Left lung (tissue), 10 donors: ENCODE data around the gene TMSB4X. TPM values are rescaled to one million over a fixed set of nuclear protein-coding genes. Genes with fewer than 3 reads are reported as not detected.

Source experiments
- ATAC-seq: fragments of 200-7000 bp; cut with Tn5 transposase; one replicate; pipeline ENCODE4 v1.9.1; 2020; ENCODE audit warnings: moderate library complexity
- DNase-seq, 4 donors: peaks; one replicate each; pipeline ENCODE4 v3.0.0-alpha.2; 2013 to 2020
- H3K27ac ChIP-seq, 2 donors: fragments of 200-600 bp; sonication (generic) in 1 of 2; one replicate each; pipeline versions ENCODE4 v1.5.0 to v1.8.0; 2020 to 2021
- H3K27me3 ChIP-seq, 2 donors: fragments of 200-600 bp; sonication (generic) in 1 of 2; one replicate each; pipeline versions ENCODE4 v1.5.0 to v1.8.0; 2020 to 2021
- H3K36me3 ChIP-seq, 2 donors: fragments of 200-600 bp; sonication (generic) in 1 of 2; one replicate each; pipeline versions ENCODE4 v1.5.0 to v1.8.0; 2020 to 2021
- H3K4me1 ChIP-seq, 2 donors: fragments of 200-600 bp; one replicate each; pipeline ENCODE4 v1.8.0; 2021
- H3K4me3 ChIP-seq, 2 donors: fragments of 200-600 bp; sonication (generic) in 1 of 2; one replicate each; pipeline versions ENCODE4 v1.5.0 to v1.8.0; 2020 to 2021; ENCODE audit warnings: mild to moderate bottlenecking in 1 of 2
- H3K9me3 ChIP-seq, 2 donors: fragments of 200-600 bp; sonication (generic) in 1 of 2; one replicate each; pipeline versions ENCODE4 v1.5.0 to v1.8.0; 2020 to 2021
- CTCF ChIP-seq, 2 donors: fragments of 200-600 bp; sonication (generic) in 1 of 2; IDR thresholded peaks; one replicate each; pipeline versions ENCODE4 v1.5.0 to v1.8.0; 2021; ENCODE audit warnings: antibody characterized with exemption in 2 of 2
- intact Hi-C, 2 donors: fragments of 100-400 bp; cut with DNase I; formaldehyde crosslinking; loops; one replicate each; pipeline versions ENCODE4 v1.11.2 to v1.14.2; 2022
- polyA plus RNA-seq, 6 donors: library from polyadenylated mRNA; unstranded; fragments of 120-200 nt; gene quantifications; one replicate each; pipeline ENCODE4 v1.2.1, GENCODE V29; 2013; ENCODE audit not compliant: insufficient read length in 6 of 6
- total RNA-seq, 2 donors: library from RNA; stranded (reverse); fragmentation: NEBNext Ultra II Directional; extraction: Animal tissue kit (Norgen Biotek cat#: 25700); gene quantifications; one replicate each; pipeline ENCODE4 v1.2.1, GENCODE V29; 2021
- donor health status: DM: no; HTN: yes; CAD: no.
- donor health status: DM: no; HTN: no; CAD: no.

The TMSB4X gene
- total and polyA plus RNA-seq, 8 donors, result 3,301 to 4,791 (median 3,530) TPM

DNA sequence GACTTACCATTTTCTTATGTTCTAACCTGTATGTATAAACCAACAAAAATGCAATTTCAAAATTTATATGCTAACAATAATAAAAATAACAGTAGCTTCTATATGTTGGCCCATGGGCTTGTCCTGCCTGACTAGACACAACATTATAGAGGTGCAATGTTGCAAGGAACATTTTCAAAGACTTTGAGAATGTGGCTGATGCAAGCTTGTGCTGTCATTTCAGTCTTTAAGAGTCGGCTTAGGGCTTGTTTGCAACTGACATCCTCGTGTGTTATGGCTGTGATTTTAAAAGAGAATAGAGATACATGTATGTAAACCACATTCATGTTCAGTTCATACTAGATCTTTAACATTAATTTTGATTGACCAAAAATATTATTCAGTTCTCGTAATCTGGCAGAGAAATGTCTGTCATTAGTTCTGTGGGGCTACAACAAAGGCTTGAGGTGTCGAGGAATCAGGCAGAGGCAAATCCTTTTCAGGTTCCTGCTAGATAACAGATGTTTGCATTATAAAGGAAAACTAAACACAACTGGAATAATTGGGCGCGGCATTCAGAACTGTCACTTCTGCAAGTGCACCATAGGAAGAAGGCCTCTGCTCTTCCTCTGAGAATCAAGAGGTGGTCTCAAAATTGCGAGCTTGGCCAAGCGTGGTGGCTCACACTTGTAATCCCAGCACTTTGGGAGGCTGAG, 13.1 kb downstream of the TMSB4X start:
- Histone ChIP-seq H3K27ac (peak overlapping the region; percentile 33 to 35), H3K9me3 (no peaks in the 10 kb centered on the region)

GRCh38 chrX:12988797-12989196, 13.9 kb downstream of the TMSB4X start:
- Histone ChIP-seq H3K4me3 (no peak overlapping the region), H3K27me3 (no peaks in the 10 kb centered on the region), H3K36me3 (no peaks in the 10 kb centered on the region), H3K9me3 (no peaks in the 10 kb centered on the region), H3K4me1 (peaks cover 3 to 13% of the 10 kb centered on the region in 2 donors), H3K27ac (peak overlapping the region in 1 of 2 donors; percentile 33)
- no peak for TF ChIP-seq CTCF (IDR thresholded peaks at IDR 0.05)
- intact Hi-C loops, result no loop called here
- DNase-seq (peak in 1 of 4 donors; percentile 62), ATAC-seq (peak; percentile 90)

More for the DNA sequence above, 13.1 kb downstream of the TMSB4X start:
- H3K27me3 ChIP-seq, result no peaks in the 10 kb centered on the region
- ATAC-seq, result no peak
- H3K4me1 ChIP-seq, result peaks cover 3 to 13% of the 10 kb centered on the region in 2 donors
- H3K36me3 ChIP-seq, result no peaks in the 10 kb centered on the region
- intact Hi-C loops, result no loop called here
- DNase-seq, result no peak
- no peak for TF ChIP-seq CTCF (IDR thresholded peaks at IDR 0.05)
- H3K4me3 ChIP-seq, result no peak overlapping the region

DNA sequence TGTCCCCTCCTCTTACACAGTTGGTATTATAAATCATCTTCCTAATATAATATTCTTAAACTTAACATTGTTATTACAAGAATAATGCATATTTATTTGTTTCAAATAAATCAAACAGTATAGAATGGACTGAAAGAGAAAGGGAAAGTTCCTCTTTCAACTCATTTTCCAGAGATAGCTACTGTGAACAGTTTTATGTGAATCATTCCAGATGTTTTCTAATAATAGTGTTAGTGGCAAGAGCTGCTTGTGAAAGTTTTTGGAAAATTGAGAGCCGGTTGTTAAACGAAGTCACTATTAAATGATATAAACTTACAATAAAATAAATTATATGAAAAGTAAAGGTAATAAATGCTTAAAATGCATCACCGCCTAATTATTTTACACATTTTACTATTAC, 14.6 kb downstream of the TMSB4X start:
- intact Hi-C loops, result no loop called here
- Histone ChIP-seq H3K36me3 (no peaks in the 10 kb centered on the region), H3K27me3 (no peaks in the 10 kb centered on the region), H3K4me3 (no peak overlapping the region), H3K9me3 (no peaks in the 10 kb centered on the region), H3K27ac (no peak overlapping the region), H3K4me1 (peaks cover 3 to 7% of the 10 kb centered on the region in 2 donors)
- TF ChIP-seq CTCF (IDR thresholded peaks at IDR 0.05), result no peak
- ATAC-seq (no peak), DNase-seq (no peak)

DNA sequence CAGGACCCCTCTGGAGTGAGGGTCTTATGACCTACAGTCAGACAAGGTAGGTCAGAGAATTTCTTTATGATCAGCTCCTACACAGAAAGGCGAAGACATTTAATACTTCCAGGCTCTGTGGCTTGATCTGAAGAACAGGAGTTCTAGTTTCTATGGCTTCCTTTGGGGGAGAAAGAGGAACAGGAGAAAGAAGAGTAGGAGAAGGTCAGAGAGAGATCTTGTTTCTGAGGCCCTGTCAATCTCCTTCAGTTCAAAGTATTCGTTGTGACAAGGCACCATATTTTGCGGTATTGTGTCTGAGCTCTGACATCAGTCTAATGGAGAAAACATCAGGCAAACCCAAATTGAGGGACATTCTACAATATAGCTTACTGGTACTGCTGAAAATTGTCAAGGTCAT, 16.7 kb downstream of the TMSB4X start:
- no peak overlapping the region for H3K27ac ChIP-seq
- TF ChIP-seq CTCF (IDR thresholded peaks at IDR 0.05), result no peak
- H3K9me3 ChIP-seq, result no peaks in the 10 kb centered on the region
- no peak for DNase-seq
- ATAC-seq, result no peak
- no peaks in the 10 kb centered on the region for H3K27me3 ChIP-seq
- no peaks in the 10 kb centered on the region for H3K4me1 ChIP-seq
- no peaks in the 10 kb centered on the region for H3K36me3 ChIP-seq
- intact Hi-C loops, result no loop called here
- no peak overlapping the region for H3K4me3 ChIP-seq

GRCh38 chrX:12992544-12993118, 17.7 kb downstream of the TMSB4X start:
- H3K27ac ChIP-seq, result no peak overlapping the region
- DNase-seq (no peak), ATAC-seq (no peak)
- no peak overlapping the region for H3K4me3 ChIP-seq
- no peaks in the 10 kb centered on the region for H3K9me3 ChIP-seq
- H3K4me1 ChIP-seq, result peaks cover 0 to 2% of the 10 kb centered on the region in 2 donors
- TF ChIP-seq CTCF (IDR thresholded peaks at IDR 0.05), result no peak
- H3K27me3 ChIP-seq, result no peaks in the 10 kb centered on the region
- H3K36me3 ChIP-seq, result no peaks in the 10 kb centered on the region
- intact Hi-C loops, result no loop called here
